H54 (cell line): ENCODE data around the gene PRCC.

Experiments
- DNase-seq: peaks from one replicate; pipeline ENCODE4 v3.0.0; 2011; ENCODE audit warnings: low spot score, mixed read lengths; ENCODE audit not compliant: insufficient read length
- FAIRE-seq: peaks from 3 replicates; lab custom pipeline; 2011; peaks lifted over from hg19 to GRCh38; lab: Jason Lieb, UNC
- POLR2A ChIP-seq: IDR thresholded peaks from 2 replicates; pipeline ENCODE4 v1.6.1; 2011; ENCODE audit warnings: low read depth, mild to moderate bottlenecking, low read length

PRCC gene

DNA sequence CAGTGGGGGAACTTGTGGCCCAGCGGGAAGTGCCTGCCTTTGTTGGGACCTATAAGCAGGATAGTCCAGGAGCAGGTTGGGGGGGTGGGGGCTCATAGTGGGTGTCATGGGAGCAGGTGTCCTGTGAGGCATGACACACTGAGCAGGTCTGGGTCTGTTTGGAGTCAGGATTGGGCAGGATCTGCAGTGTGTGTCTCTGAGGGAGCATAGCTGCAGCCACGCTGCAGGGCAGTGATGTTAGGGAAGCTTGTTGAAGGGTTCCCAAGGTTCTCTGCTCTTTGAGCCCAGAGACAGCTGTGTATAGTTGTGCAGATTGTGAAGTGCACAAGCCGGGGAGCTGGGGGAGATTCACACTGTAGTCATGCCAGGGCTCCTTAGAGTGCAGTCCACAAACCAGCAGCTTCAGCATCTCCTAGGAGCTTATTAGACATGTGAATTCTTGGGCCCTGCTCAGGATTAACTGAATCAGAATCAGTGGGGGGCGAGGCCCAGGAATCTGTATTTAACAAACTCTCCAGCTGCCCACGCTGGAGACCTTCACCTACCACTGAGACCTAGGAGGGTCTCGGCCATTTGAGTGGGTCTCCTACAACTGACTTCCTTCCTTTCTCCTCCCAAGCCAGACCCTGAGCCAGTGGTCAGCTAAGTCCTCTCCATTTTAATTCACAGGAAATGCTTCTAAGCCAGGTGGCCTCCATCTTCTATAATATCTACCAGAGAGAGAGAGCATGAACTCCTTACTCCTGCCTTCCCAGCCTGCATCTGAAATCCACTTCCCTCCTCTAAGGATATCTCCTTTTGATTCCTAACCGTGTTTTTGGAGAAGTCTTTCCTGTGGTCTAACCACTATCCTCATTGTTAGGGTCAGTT, 80.5 kb downstream of the PRCC start:
- TF ChIP-seq POLR2A: no peak
- FAIRE-seq (no peak), DNase-seq (no peak)

DNA sequence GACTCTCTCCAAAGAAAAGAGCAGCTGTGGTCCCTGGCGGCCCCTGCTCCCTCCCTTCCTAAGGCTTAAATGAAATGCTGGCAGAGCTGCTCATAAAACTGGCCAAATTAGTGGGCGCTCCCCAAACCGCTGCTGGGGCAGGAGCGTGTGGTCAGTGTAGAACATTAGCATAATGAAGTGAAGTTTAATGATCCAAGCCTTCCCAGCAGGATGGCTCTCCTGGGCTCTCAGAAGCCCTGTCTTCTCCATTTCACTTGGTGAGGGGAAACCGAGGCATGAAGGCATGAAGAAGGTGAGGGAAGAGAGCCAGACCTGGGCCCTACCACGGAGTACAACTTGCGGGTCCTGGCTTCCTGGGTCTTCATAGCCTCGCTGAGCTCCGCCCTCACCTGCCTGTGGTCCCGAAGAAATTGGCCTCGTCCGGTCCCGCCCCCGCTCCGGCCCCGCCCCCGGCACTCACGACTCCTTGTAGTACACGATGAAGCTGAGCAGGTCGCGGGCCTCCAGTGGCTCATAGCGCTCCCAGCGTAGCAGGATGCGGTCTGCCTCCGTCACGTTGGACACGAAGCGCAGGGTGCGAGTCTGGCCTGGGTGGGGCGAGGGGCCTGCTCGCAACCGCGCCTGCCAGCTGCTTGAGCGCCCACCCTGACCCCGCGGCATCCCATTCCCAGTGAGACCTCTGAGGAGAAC, 81.3 kb downstream of the PRCC start:
- no peak for TF ChIP-seq POLR2A
- no peak for FAIRE-seq

DNA sequence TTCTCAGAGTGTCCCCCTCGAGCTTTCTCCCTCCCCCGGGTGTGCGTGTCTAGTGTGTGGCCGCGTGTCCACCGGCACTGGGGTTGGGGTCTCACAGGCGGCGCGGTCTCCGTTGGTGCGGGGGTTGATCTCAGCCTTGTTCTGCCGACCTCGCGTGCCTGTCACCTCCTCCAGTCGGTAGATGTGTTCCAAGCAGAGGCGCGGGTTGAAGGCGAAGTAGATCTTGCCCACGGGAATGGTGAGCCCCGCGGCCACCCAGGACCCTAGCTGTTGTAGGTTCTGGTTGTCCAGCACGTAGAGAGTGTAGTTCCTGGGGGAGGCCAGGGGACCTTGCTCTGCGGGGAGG, 81.8 kb downstream of the PRCC start:
- DNase-seq (no peak), FAIRE-seq (no peak)
- TF ChIP-seq POLR2A: no peak

More for the DNA sequence above, 81.3 kb downstream of the PRCC start:
- no peak for DNase-seq
